ENCODE data around the gene MAP3K7. TPM values are rescaled to one million over a fixed set of nuclear protein-coding genes. Genes with fewer than 3 reads are reported as not detected.
A peak's percentile ranks its signal among the peaks of the same experiment; 100 is the strongest.

MAP3K7 gene
- total RNA-seq, 1 donor from 2014 or later: 16.4 TPM

DNA sequence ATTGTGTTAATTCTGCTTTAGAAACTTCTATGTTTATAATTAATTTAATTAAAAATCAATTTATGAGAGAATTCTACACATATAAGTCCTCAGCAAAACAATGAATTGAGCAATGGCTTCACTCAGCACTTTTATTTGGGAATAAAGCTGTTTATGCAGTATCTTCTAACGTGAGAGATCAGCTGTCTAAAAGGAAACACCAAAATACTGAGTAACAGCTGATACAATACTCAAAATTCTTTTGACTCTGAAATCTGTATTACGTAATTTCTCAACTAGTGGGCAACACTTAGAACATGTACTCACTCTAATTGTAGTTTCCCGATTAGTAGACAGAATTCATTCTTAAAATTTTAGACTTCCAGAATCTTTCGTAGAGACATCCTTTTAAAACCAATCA, 49.8 kb downstream of the MAP3K7 start:
- intact Hi-C loops (cut with micrococcal nuclease): no loop called here
- ATAC-seq (peak; percentile 51), DNase-seq (no peak)

DNA sequence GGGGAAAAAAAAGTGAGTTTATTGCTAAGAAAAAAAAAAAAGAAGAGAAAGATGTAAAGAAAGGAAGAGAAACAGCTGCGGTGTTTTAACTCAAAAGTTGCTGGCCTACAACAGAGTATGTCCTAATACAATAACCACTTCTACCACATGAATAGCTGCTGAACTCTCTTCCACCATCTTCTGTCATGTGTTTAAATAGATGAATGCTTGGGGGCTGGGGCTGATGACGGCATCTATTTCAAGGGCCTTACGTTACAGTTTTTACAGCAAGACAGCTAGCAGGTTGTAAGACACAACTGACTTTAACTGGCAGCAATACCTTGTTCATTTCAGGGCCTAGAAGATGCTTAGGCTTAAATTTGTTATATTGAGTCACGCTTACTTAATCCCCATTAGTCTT, 50.4 kb downstream of the MAP3K7 start:
- ATAC-seq: no peak
- intact Hi-C loops (cut with micrococcal nuclease): no loop called here

DNA sequence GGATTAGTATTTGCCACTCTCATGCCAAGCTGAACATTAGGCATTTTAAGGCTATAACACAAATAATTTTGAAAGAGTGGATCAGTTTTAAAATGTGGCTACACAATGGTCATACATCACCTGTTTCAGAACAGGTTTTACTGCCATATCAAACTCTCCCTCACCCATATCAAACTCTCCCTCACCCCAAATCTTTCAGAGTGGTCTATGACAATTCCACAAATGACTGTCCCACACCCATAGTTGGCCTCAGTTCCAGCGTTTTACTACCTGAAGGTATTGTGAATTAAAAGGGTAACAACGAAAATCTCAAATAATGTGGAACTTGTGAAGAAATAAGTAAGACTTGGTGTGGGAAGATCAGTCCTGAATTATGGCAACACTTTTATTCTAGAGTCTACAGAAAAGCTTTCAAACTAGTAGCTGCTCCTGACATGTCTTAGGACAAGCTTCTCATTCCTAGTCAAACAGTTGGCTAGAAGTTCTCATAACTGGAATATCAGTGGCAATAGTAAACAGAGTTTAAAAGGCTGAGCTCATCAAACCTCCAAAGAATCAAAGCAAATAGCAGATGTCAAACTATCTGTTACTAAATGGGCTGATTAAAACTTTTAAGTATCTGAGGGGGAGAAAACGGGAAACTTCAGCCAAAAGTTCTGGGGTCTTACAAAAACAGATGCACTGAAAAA, 52.4 kb downstream of the MAP3K7 start:
- no peak for ATAC-seq
- DNase-seq: no peak
- intact Hi-C loops (cut with micrococcal nuclease): no loop called here

More for the DNA sequence above, 50.4 kb downstream of the MAP3K7 start:
- no peak for DNase-seq

DNA sequence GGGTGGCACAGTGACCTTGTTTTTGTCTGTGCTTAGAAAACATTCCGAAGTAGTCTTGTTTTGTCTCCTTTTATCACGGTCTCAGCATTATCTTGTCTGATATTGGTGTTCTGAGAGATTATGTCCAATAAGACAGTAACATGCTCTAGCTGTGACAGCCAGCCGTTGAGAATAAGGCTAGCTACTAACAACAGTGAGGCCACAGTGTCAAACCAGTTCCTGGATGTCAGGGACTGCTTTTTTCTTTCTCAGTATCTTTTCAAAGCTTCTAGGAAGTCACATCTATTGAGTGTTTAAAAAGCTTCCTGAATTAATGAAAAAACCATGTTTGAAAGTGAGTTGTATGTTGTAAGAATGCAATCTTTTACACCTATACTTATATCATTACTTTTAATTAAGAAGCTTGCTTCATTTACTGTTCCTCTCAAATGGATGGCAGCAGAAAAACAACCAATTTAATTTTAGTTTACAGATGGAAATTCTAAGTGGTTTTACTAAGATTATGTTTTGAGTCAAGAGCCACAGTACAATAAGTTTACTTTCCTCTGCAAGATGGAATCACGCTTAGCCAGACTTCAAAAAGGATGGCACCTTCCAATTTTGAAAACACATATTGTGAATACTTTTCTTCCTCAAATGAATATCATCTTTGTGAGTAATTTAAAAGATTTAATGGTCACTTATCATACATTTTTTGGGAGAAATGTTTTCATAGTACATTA, 53.1 kb downstream of the MAP3K7 start:
- intact Hi-C loops (cut with micrococcal nuclease): no loop called here
- ATAC-seq (peak; percentile 12), DNase-seq (no peak)

DNA sequence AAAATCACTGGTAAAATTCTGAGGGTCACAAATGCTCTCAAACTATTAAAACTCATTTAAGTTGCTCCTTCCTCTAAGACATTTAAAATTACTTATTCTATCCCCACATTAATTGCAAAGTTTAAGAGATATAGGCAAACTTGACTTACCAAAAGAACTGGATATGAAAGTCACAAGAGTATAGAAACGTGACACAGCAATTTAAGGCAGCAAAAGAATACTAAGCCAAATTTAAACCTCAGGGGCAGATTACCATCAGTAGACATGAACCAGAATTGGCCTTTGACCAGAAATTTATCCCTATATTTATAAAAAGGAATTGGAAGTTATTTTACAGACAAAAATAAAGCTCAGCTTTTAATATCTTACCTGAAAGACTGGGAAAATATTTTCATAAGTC, 56.0 kb downstream of the MAP3K7 start:
- intact Hi-C loops (cut with micrococcal nuclease): no loop called here
- DNase-seq (no peak), ATAC-seq (no peak)

DNA sequence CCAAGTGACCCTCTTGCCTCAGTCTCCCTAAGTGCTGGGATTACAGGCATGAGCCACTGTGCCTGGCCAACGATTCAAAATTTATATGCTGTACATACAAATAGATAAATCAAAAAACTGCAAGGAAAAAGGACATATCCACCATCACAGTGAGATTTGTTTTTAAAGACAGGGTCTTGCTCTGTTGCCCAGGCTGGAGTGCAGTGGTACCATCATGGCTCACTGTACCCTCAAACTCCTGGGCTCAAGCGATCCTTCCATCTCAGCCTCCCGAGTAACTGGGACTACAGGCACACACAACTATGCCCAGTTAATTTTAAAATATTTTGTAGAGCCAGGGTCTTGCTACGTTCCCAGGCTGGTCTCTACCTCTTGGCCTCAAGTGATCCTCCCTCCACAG, 61.5 kb downstream of the MAP3K7 start:
- DNase-seq (no peak), ATAC-seq (no peak)
- intact Hi-C loops (cut with micrococcal nuclease): no loop called here

DNA sequence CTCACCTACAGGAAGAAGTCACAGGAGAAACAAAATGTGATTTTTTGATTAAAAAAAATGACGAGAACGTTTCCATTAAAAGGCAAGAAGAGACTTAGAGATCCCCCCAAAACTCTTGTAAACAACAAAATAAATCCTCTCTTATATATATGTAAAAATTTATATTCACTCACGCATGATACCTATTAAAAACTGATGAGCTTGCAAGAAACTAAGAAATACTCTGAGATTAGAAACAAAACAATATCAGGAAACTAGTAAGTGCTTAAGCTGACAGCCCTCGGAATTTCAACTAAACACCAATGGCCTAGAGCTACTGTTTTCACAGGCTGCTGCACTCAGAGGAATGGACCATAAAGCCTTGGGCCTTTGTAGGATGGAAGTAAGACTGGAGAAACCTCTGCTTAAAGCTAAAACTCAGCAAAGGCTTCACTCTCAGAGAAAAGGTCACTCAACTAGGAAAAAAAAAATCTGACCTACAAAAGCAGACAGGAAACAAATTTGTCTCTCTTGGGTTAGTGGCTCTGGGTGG, 63.0 kb downstream of the MAP3K7 start:
- DNase-seq (no peak), ATAC-seq (no peak)
- intact Hi-C loops (cut with micrococcal nuclease): no loop called here

DNA sequence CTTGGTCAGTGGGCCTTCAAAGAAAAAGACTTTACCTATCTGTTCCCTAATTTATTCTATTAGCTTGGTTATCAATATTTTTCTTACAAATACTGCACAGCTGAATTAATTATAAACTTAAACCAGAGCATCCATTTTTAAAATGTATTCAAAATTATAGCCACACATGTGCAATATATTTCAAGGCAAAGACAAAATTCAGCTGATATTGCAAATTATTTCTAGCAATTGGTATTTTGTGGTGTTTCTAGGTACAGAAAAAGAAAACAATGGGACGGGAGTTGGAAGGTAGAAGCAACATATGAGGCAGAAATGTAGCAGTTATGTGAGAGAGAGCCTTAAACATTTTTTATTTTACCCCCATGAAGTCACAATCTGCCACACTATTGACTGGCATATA, 64.9 kb downstream of the MAP3K7 start:
- ATAC-seq: no peak
- intact Hi-C loops (cut with micrococcal nuclease): no loop called here

DNA sequence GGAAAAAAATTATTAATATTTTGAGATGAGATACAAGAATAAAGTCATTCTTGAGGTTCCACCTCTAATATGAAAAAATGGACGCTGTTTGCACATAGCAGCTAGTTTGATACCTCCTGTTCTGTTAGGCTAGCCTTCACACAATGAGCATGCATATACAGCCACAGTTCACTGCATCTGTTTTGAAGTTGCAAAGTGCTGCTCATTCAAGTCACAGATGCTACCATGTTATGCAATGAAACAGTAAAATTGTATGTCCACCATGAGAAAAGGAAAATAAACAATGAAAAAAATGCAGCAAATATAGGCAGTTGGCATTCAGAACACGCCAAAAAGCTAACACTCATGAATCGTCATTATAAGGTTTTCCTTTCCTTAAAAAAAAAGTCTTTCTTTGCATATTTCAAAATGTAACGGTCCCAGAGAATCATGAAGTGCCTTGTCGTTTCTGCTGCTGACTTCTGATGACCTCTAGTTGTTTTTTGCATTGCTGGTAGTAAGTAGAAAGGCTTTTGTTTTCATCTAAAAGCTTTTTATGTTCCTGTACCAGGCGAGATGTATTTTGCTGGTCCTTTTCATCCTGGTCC, 70.7 kb downstream of the MAP3K7 start:
- DNase-seq (no peak), ATAC-seq (no peak)
- intact Hi-C loops (cut with micrococcal nuclease): no loop called here

More for the DNA sequence above, 64.9 kb downstream of the MAP3K7 start:
- no peak for DNase-seq

DNA sequence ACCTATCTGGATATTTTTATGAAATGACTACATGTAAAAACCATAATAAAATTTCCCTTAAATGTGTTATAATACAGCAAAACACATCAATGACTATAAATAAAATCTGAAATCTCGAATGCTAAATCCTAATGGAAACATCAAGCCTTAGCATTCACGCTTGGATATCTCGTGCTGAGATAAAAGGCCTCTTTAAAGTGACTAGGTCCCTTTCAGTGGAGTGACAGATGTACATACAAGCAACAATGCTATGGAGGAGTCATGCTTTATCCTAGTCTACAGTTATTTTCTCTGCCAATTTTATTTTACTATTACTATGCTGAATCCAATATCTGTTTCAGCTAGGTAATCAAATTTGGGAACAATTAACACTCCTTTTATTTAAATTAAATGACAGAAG, 72.4 kb downstream of the MAP3K7 start:
- ATAC-seq (no peak), DNase-seq (no peak)
- intact Hi-C loops (cut with micrococcal nuclease): no loop called here

DNA sequence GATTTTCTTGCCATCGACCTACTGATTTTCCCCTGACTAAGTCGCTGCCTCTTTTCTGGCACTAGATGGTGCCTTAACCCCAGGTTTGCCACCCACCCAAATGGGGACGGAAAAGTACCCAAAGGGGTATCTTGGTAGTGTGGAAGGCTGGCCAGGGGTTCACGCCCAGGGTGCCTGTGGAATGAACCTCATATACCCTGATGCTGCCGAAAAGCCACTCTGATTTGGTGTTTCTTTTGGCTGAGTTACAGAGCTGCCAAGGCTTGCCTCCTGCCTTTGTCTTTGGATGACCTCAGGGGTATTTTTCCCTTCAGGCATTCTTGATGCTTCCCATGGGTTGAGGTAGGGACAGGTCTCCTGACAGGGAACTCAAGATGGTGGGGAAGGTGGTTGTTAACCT, 78.1 kb downstream of the MAP3K7 start:
- DNase-seq (no peak), ATAC-seq (no peak)
- intact Hi-C loops (cut with micrococcal nuclease): no loop called here

DNA sequence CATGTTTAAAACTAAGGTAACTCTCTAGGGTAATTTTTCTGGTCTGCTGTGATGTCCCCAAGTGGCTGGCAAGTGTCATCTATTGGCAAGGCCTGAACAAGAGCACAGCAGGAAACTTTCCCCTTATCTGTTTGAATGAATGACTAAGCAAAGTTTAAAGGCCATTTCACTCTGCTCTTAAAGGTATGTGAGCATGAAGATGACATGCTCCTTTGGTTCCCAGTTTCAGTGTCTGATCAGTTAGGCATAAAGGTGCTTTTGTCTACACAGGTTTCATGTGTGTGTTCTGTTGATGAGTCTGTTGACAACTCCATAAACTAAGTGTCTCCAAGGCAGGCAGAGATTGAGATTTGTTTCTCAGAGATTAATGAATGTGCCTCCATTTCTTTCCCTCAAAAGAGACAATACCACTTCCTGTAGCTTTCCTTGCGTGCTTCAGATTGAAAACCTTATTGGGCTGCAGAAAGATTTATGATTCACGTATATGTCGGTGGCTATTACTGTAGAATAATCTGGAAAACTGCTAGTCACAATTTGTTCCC, 83.9 kb downstream of the MAP3K7 start:
- DNase-seq: no peak
- no peak for ATAC-seq
- intact Hi-C loops (cut with micrococcal nuclease): no loop called here

DNA sequence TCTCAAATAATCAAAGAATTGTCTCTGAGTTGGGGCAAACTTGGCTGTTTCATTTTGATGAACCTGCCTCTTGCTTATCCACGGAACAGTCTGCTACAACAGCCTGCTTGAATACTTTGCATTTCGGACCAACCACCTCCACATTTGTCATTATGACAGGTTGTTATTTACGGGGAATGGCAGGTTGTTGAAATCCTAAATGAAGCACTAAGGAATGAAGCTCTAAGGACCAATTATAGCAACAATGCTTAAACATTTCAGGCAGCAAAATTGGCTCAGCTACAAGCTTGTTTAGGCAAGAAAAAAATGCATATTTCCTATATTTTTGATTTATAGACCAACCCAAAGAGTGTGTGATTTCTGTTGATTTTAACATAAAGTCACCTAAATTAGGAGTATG, 84.5 kb downstream of the MAP3K7 start:
- intact Hi-C loops (cut with micrococcal nuclease): no loop called here
- ATAC-seq (no peak), DNase-seq (no peak)

DNA sequence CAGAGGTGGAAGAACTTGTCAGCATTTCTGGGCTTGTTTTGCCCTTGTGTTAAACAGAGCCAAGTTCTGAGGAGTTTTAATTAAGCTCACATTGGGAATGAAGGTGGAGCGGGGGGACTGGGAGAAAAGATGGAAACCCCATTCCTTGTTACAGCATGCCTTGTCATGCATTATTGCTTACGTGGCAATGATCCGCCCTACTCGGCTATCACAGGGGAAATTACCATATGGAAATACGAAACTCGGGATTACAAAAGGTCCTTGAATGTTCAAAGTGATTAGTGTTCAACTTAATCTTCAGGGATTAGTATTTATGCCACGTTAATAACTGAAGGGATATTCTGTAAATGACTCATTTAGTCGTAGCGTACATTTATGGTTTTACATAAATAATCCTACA, 86.4 kb downstream of the MAP3K7 start:
- ATAC-seq: no peak
- DNase-seq: no peak
- intact Hi-C loops (cut with micrococcal nuclease): no loop called here

DNA sequence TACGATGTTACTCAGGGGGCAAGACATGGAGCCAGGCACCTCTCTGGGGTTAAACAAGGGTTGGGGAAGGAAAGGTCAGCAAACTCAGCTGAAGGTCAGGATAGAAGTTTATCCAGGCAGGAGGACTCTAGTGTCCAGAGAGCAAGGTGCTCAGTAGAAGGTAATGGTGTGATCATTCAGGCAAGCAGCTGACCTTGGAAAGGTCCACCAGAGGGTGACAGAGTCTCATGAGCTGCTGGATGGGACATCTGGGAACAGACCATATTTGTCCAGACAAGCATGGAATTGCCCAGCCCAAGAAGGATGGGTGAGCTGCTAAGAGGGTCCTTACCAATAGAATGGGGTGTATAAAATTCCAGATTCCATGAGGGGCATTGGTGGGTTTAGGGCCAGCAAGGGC, 89.5 kb downstream of the MAP3K7 start:
- no peak for ATAC-seq
- intact Hi-C loops (cut with micrococcal nuclease): no loop called here
- DNase-seq: no peak

DNA sequence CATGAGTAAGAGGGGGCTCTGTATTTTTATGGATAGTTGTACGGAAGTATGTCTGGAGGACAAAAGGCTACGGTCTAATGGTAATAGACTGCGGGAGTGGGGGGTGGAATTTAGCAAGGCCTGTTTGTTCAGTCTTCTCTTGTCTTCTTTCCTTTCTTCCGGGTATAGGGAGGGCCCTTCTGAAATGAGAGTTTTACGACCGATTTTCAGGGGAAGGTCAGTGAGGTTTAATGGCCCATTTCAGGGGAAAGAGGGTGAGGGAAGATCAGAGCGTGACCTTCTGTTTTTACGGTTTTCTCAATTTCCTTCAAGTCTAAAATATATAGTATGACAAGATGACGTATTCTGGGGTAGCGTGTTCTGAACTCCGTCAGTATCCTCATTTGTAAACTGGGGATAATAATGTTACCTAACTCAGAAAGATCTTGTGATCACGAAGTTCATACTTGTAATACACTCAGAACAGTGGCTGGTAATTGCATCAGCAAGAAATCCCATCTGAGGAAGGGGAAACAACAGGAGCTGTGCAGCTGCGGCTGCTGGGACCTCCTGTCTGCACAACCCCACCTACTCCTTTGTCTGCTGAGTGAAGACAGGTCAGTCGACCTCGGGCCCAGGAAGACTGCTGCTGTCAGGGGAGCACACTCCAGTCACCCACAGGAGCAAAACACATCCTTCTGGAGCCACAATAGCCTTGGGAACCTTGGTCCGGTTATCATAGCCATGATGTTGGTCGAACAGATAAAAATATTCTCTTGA, 90.4 kb downstream of the MAP3K7 start:
- ATAC-seq (no peak), DNase-seq (no peak)
- intact Hi-C loops (cut with micrococcal nuclease): no loop called here

DNA sequence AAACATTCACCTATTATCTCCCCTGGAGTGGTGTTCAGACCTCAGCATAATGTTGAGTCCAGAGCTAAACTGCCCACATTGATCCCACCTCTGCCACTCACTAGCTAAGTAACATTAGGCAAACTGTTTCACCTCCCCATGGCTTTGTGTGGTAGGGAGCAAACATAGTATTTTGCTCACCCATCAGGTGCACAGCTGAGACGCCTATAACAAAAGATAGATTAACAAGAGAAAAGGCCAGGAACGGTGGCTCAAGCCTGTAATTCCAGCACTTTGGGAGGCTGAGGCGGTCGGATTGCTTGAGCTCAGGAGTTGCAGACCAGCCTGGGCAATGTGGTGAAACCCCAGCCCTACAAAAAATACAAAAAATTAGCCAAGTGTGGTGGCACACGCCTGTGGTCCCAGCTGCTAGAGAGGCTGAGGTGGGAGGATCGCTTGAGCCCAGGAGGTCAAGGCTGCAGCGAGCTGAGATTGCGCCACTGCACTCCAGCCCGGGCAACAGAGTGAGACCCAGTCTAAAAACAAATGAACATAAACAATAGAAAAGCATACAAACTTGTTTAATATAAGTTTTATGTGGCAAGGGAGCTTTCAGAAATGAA, 91.6 kb downstream of the MAP3K7 start:
- intact Hi-C loops (cut with micrococcal nuclease): no loop called here
- ATAC-seq (no peak), DNase-seq (no peak)

DNA sequence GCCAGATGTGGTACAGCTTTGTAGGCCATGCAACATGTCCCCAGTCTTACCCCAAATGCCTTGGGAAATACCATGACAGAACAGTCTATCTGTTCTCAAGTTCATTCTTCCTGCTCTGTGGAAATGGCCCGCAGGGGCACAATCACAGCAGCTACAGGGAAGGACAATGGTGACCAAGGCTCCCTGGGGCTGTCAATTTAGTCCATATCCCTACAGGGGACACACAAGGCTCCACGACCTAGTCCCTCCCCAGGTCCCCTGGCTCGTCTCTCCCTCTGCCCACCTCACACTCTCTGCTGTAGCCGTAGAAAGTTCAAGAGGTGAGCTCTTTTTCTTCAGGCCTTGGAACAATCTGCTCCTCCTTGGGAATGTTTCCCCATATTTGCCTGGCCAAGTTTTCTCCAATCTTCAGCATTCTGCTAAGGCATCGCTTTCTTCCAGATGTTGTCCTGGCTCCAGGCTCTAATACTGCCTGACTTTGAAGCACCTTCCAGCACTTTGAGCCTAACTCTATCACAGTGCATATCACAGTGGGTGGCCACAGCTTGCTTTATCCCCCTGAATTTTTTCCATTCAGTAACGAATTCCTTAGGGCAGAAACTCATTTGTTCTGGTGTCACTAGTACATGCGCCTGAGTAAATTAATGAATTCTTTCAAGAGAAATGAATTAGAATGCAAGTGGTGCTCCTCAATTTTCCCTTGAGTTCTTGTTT, 92.6 kb downstream of the MAP3K7 start:
- intact Hi-C loops (cut with micrococcal nuclease): no loop called here
- ATAC-seq: no peak
- DNase-seq: no peak

DNA sequence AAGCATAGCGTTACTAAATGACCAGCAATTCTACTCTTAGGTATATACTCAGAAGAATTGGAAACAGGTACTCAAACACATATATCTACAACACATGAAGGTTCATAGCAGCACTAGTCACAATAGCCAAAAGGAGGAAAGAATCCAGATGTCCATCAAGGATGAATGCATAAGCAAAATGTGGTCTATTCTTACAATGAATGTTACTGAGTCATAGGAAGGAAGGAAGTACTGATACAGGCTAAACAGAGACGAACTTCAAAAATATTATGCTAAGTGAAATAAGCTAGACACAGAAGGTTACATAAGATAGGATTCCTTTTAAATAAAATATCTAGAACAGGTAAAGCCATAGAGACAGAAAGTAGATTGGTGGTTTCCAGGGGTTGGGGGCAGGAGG, 93.5 kb downstream of the MAP3K7 start:
- DNase-seq (no peak), ATAC-seq (no peak)
- intact Hi-C loops (cut with micrococcal nuclease): no loop called here

Measured in left ventricle myocardium superior (tissue), 1 donor.